Measurements from ENCODE around the gene MKLN1.

The MKLN1 gene

DNA sequence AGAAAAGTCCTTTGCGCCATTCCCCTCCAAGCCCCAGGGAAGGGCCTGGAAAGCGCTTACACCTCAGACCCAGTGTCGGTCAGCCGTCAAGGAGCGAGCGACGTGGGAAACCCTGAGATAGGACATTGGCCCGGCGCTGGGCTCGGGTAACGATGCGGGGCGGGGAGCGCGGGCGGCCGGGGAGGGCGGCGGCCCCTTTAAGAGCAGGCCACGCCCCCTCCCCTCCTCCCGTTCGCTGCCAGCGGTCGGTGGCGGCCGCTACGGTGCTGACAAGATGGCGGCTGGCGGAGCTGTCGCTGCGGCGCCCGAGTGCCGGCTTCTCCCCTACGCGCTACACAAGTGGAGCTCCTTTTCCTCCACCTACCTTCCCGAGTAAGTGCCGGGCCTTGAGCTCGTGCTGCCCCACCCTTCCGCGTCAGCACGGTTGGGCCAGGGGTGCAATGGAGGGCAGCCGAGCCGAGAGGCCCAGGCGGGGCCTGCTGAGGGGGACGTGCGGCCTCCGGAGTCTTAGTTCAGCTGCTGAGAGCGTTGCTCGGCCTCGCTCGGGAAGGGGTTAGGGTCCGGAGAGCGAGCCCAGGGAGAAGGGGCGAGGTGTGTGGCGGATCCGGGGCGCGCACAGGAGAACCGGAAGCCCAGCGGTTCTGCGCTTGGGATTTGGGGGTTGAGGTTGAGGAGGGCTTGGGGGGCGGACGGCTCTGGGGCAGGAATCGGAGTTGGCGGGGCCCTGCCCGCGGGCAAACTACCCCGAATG is at the start of gene MKLN1:
Gene MKLN1, plus strand, starts transcription at position 251 of the 751 bp plus-strand sequence. Its CDS starts 24 bp downstream, at position 275.
- peak; percentile 90 to 93 for DNase-seq (ENCODE audit: low read depth in 2 of 2)
- H3K4me3 ChIP-seq (replicated peaks in 1 of 2; ENCODE audit: low read depth in 2 of 2, low read length in 2 of 2): peak within 1 kb of the TSS; percentile 90 to 98
- TF ChIP-seq, protein P1, sequence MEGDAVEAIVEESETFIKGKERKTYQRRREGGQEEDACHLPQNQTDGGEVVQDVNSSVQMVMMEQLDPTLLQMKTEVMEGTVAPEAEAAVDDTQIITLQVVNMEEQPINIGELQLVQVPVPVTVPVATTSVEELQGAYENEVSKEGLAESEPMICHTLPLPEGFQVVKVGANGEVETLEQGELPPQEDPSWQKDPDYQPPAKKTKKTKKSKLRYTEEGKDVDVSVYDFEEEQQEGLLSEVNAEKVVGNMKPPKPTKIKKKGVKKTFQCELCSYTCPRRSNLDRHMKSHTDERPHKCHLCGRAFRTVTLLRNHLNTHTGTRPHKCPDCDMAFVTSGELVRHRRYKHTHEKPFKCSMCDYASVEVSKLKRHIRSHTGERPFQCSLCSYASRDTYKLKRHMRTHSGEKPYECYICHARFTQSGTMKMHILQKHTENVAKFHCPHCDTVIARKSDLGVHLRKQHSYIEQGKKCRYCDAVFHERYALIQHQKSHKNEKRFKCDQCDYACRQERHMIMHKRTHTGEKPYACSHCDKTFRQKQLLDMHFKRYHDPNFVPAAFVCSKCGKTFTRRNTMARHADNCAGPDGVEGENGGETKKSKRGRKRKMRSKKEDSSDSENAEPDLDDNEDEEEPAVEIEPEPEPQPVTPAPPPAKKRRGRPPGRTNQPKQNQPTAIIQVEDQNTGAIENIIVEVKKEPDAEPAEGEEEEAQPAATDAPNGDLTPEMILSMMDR (IDR thresholded peaks at IDR 0.05; ENCODE audit: low read depth, low read length): no peak

DNA sequence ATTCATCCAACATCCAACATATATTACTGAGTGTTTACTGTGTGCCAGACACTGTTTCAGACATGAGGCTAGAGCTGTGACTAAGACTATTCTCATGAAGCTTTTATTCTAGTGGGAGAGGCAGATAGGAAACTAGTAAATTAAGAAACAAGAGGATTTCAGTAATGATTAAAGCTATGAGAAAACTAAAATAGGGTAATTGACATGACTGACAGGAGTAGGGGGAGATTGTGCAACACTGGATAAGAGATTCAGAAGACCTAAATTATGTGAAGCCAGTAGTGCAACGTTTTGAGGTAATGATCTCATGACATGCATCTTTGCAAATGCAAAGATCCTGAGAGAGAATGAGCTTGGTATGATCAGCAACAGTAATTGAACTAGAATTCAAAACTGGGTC is 48.6 kb upstream of the MKLN1 start:
- DNase-seq (ENCODE audit: low read depth in 2 of 2): no peak
- no peak overlapping the region for H3K4me3 ChIP-seq (replicated peaks in 1 of 2; ENCODE audit: low read depth in 2 of 2, low read length in 2 of 2)
- TF ChIP-seq, protein P1 (IDR thresholded peaks at IDR 0.05; ENCODE audit: low read depth, low read length): no peak

DNA sequence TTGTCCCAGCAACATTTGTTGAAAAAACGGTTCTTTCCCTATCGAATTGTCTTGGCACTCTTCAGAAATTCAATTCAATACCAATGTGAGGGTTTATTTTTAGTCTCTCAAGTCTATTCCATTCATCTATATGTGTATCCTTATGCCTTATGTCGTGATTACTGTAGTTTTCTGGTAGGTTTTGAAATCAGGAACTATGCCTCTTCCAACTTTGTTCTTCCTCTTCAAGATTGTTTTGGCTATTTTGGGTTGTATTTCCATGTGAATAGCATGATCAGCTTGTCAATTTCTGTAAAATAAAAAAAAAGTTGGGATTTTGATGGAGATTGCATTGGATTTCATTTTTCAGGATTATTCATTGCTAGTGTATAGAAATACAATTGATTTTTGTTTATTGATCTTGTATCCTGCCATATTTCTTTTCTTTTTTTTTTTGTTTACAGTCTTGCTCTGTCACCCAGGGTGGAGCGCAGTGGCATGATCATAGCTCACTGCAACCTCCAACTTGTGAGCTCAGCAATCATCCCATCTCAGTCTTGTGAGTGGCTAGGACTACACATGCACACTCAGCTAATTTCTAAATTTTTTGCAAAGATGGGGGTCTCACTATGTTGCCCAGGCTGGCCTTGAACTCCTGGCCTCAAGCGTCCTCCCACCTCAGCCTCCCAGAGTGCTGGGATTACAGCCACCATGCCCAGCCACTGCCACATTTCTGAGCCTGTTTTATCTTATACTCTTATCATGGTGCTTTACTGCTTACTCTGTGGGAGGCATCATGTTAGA is 46.2 kb upstream of the MKLN1 start:
- H3K4me3 ChIP-seq (replicated peaks in 1 of 2; ENCODE audit: low read depth in 2 of 2, low read length in 2 of 2): no peak overlapping the region
- TF ChIP-seq, protein P1 (IDR thresholded peaks at IDR 0.05; ENCODE audit: low read depth, low read length): no peak
- no peak for DNase-seq (ENCODE audit: low read depth in 2 of 2)

DNA sequence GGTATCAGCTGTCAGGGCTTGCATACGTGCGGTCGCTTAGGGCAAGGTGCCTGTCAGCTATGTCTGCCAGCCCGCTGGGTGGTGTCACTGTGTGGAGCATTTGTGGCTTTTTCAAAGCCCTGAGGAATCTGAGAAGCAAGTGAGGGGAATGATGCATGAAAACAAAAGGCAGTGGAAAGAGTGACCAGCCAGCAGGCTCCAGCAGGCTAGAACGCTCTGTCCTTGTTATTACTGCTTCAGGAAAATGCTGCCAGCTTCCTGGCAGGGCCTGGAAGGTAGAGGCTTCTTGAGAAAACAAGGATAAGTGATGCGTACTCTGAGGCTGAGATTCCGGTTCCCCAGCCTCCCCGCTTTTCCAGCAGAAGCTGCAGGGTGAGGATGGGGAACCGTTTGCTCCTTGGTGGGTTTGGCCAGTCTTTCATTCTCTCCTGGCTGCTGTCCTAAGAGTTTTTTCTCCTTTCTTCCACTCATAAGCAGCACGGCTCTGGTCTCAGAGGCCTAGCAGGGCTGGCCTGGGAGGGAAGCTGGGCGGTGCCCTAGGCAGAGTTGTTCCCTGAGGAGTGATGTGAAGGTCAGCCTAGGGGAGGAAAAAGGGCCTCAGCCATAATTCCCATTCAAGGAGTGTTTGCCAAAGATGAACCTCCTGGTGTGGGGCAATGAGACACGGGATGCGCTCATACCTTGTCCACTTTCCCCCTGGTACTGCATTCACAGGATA is 42.8 kb upstream of the MKLN1 start:
- no peak overlapping the region for H3K4me3 ChIP-seq (replicated peaks in 1 of 2; ENCODE audit: low read depth in 2 of 2, low read length in 2 of 2)
- TF ChIP-seq, protein P1 (IDR thresholded peaks at IDR 0.05; ENCODE audit: low read depth, low read length): no peak
- peak; percentile 22 to 24 for DNase-seq (ENCODE audit: low read depth in 2 of 2)

DNA sequence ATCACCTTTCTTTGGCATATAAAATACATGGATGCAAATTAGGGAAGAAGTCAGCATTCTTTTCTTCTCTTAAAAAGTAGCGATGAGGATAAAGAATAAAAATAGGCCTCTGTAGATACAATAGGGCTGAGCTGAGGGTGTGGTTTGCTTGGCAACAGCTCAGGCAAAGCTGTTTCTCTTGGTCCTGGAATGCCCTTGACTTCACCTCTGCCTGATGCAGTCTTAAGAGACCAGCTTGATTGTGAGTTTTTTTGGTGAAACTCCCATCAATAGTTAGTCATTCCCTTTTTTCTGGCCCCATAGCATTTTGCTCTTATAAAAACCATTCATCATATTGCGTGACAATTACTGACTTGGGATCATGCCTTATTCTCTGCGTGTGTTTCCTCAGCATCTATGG is 42.1 kb upstream of the MKLN1 start:
- TF ChIP-seq, protein P1 (IDR thresholded peaks at IDR 0.05; ENCODE audit: low read depth, low read length): no peak
- peak; percentile 52 to 56 for DNase-seq (ENCODE audit: low read depth in 2 of 2)
- no peak overlapping the region for H3K4me3 ChIP-seq (replicated peaks in 1 of 2; ENCODE audit: low read depth in 2 of 2, low read length in 2 of 2)

DNA sequence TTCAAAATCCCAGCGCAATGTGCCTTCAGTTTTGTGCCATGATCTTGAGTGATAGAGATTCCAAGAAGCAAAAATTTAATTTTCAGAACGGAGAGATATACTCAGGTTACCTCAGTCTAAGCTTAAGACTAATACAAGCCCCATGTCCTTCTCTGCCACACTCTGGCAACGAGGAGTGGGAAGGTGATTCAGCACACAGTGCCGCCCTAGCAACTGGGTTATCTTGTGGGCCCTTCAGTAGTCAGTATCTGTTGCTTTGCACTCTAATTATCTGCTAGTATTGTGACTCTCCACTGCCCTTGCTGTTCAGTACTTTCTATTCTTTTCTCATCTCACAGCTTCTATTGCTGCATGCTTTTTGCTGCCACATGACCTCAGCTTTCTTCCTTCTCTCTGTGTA is 39.2 kb upstream of the MKLN1 start:
- TF ChIP-seq, protein P1 (IDR thresholded peaks at IDR 0.05; ENCODE audit: low read depth, low read length): no peak
- no peak overlapping the region for H3K4me3 ChIP-seq (replicated peaks in 1 of 2; ENCODE audit: low read depth in 2 of 2, low read length in 2 of 2)
- DNase-seq (ENCODE audit: low read depth in 2 of 2): no peak

Data from cardiac fibroblast (primary cell).